Globus pallidus (tissue), 1 donor: ENCODE measurements around the gene MROH2A.

ENCODE experiments used
- DNase-seq: peaks from one replicate; pipeline ENCODE4 v3.0.0-alpha.2; 2015; ENCODE audit warnings: low spot score

MROH2A gene

GRCh38 chr2:233818639-233819621 is 40.8 kb downstream of the MROH2A start:
- no peak for DNase-seq

GRCh38 chr2:233819884-233820773 is 42.0 kb downstream of the MROH2A start:
- DNase-seq, result no peak

DNA sequence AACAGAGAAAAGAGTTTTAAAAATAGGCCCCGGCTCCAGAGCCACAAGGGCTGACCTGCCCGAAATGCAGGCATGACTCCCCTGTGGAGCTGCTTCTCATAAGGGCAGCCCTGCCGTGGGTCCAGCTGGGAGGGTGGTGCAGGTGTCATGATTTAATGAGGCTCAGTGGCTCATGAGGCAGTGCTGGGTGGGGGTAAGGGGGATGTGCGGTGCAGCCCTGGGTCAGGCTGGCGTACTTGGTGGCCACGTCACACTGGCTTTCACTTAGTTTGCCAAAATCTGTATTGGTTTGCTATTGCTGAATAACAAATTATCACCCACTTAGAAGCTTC is 42.6 kb downstream of the MROH2A start:
- DNase-seq, result no peak

- DNase-seq, result no peak
Observed at GRCh38 chr2:233821196-233821595, 43.1 kb downstream of the MROH2A start.

DNA sequence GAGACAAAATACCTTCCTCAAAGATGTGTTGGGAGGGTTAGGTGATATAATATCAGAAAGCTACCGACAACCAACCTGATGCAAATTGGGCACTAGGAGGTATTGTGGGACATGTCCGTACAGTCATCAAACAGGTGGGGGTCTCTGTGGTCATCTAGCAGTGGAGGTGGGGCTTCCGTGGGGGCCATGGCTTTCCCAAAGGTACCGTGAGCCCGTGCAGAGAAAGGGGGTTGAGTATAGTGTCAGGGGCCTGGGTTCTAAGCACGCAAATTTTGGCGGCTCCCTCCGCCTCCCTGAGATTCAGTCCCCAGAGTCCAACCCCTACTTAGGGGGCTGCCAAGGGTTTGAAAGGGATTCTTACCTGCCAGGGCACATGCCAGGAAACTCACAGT is 43.6 kb downstream of the MROH2A start:
- no peak for DNase-seq

DNA sequence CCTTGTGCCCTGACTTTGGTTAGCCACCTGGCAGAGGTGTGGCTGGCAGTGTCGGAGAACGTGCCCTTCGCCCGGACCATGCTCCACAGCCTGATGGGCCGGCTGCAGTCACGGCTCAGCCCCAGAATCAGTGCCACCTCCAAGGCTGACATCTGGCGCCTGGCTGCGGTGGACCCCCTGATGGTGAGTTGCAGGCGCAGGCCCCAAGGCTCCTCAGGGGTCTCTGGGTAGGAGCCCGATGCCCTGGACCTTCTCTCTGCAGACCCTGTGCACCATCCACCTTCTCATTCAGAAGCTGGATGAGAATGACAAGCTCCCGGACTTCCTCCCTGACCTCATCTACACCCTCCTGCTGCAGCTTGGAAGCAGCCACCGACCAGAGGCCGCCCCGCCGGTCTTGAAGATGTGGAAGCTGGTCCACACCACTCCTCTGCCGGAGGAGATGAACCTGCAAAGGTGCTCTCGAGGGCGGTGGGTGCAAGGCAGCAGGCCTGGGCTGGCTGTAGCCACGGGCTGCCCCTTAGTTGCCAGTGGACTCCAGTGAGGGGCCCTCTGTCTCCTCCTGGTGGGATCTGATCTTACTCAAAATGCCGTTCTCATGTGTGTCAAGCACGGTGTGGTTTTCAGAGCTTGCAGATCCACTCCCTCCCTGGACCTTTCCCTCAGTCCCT is 44.1 kb downstream of the MROH2A start:
- DNase-seq, result no peak

DNA sequence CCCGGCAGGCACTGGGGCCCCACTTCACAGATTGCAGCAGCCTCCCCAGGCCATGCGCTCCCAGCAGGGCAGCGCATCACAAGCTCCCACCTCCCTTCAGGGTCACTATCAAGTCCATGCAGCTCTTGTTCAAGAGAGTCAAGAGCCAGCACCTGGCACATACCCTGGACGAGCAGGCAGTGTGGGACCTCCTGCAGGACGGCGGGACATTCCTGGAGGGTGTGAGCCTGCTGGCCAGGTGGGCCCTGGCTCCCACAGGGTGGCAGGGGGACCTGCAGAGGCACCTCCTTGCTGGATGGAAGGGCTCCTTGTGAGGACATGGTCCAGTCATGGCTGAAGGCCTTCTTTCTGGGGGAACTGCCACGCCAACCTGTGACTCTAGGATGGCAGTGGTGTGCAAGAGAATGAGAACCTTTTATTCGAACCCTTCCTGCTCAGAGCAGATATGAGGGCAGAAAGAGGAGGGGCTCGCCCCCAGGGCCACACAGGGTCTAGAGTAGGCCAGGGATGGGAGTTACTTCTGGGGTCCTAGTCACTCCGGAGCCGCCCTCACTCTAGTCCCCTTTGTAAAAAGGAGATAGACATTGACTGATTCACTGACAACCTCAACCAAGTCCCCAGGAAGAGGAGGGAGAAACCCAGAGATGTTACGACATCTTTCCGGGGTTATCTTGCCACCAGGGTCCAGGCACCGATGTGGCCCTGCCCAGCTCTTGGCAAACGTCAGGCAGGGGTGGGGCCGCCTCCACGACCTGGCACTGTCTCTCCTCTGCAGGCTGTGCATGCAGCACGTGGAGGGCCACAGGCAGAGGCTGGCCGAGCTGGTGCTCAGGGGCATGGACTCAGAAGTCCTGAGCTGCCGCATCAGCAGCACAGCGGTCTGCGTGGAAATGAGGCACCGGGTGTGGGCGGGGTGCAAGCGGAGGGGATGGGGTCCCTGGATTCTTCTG is 44.9 kb downstream of the MROH2A start:
- no peak for DNase-seq

GRCh38 chr2:233823731-233824121 is 45.6 kb downstream of the MROH2A start:
- DNase-seq, result no peak

DNA sequence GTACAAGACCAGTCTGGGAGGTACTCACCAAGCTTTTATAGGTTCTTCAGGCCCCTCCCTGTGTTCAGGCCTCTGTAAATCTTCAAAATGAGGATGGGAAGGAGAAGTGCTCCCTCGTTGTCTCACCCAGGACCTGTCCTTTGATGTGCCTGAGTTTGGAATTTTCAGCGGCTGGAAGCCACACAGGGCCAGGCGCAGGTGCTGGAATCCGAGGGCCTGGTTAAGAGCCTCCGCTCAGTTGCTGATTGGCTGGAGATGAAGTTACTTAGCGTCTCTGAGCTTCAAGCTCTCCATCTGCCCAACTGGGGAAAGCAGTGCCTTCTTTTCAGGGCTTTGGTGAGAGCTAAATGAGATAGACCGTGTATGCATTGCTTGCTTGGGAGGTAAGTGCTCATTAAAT is 46.2 kb downstream of the MROH2A start:
- DNase-seq, result no peak

- DNase-seq, result no peak
Observed at GRCh38 chr2:233828546-233829192, 50.5 kb downstream of the MROH2A start.

DNA sequence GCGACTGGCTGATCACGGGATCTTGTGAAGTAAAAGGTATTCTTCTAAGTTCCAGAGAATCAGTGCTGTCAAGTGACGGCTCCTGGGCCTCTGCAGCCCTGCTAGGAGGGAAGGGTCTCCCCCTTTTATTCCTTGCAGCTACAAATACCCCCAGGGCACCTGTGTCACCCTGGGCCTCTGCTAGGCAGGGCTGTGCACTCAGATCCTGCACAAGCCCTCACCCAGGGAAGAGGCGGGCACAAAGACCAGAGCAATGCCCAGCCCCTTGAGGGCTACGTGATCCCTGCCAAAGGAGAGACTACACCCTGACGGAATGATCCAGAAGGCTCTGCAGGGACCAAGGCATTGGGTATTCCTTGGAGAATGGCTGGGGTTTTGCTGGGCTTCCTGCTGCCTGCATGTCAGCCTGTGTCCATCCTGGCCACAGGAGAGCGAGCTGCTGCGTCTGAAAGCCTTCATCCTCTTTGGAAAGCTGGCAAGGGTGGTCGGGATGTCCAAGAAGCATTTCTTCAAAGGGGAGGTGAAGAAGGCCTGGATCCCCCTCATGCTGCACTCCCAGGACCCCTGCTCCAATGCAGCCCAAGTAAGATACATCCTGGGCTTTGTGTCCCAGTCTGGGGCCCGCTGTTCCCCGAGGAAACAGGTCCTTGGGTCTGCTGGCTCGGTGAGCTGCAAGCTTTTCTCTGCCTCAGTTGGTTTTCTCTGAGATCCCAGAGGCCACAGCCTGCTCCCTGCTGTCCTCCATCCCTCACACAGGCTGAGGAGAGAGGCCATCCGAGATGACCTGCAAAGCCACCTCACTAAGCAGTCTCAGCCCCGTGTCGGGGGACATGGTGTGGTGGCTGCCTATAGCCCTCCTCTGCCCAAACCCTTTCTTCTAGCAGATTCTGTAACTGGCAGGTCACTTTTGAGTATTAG is 51.3 kb downstream of the MROH2A start:
- DNase-seq, result no peak

GRCh38 chr2:233830111-233830802 is 52.1 kb downstream of the MROH2A start:
- DNase-seq, result no peak

DNA sequence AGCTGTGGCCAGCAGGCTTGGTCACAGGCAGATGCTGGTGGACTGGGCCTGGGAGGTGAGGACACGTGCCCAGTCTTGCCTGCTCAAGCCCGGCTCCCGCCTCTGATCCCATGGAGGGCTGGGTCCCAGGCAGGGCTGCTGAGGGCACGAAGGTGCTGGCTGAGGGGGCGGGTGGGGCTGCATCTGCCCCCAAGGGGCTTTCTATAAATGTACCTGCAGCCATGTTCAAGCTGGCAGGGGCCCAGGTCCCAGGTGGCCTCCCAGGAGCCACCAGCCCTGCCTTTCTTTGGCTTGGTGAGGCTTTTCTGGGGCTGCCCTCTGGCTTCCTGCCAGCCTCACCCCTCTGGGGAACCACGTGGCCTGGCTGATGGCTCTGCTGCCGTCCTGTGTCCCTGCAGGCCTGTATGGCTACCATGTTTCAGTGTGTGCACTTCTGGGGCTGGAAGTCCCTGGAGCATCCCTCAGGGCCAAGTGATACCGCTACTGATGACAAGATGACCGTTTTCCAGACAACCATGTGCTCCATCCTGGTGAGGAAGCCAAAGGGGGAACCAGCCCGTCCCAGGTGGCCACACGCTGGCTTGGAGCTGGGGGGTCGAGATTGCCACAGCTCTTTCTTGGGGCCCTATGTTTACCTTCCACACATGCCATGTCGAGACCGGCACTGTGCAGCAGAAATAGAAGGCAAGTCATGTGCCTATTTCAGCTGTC is 53.0 kb downstream of the MROH2A start:
- no peak for DNase-seq

- DNase-seq, result no peak
Observed at GRCh38 chr2:233831861-233832260, 53.7 kb downstream of the MROH2A start.

DNA sequence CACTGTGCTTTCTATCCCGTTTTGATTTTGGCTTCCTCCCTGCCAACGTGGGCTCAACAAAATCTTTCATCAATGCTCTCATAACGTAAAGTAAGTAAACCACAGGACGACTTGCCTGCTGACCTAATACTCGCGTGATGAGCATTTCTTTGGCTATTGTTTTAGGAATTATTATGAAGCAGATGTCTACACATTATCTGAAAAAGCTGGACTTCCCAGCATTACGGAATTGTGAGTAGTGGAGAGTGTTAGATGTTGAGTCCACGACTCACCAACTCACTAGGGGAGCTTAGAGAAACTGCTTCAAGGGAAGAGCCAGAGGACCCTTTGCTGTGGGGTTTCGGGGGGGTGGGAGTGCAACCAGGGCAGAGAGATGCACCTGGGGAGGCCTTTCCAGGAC is 54.3 kb downstream of the MROH2A start:
- DNase-seq, result no peak

DNA sequence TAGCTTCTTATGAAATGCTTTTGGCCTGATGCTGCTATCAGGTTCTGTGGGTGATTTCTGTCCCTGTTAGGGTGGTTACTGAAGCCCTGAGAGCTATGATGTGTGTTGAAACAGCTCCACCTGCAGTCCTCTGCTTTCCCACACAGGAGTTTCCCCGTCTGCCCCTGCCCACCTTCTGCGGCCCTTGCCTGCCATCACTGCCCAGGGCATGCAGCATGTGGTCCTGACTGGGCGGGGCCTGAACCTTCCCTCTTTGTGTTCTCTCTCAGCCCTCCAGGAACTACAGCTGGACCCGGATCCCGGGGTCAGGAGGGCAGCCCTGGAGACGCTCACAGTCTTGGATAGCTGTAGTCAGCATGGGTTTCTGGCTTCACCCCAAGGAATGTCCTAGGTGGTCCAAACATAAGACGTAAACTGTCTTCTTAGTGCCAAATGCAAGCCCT is 54.8 kb downstream of the MROH2A start:
- no peak for DNase-seq

- no peak for DNase-seq
Observed at GRCh38 chr2:233833345-233833744, 55.2 kb downstream of the MROH2A start.
